ENCODE measurements around the gene FGF18.

GRCh38 chr5:171505473-171506043 is 86.1 kb downstream of the FGF18 start:
- no peak for TF ChIP-seq CTCF (IDR thresholded peaks at IDR 0.05)
- TF ChIP-seq POLR2A (IDR thresholded peaks at IDR 0.05) = no peak
